Amniotic epithelial cell (primary cell): ENCODE results near the gene ELK3.
"Not testable (repeated sequence)": the region's sequence is repeated elsewhere in the genome, so short reads cannot be mapped to it uniquely, and the experiment has no call there.

Experiments used
- DNase-seq: peaks from one replicate; pipeline ENCODE4 v3.0.0-alpha.2; 2010; ENCODE audit warnings: low read depth

ELK3 gene

GRCh38 chr12:96305665-96306064, 111.5 kb downstream of the ELK3 start:
- no peak for DNase-seq

- no peak for DNase-seq
Measured at GRCh38 chr12:96308881-96309280, 114.7 kb downstream of the ELK3 start.

GRCh38 chr12:96310067-96310466, 115.9 kb downstream of the ELK3 start:
- no peak for DNase-seq

DNA sequence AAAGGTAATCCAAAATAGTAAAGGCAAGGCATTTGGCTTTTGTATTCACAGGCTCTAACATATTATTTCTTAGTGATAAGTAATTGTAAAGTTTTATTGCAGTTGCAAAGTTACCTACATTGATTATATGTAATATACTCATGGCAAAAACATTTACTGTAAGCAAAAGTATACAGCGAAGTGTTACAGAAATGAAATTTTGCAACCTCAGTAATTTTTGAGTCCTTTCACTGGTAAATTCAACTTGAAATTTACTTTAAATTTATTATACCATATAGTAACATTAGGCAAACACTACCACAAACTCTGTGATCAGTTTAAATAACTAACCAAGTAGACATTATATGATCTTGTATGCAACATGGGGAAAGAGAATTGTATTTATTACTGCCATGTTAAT, 117.0 kb downstream of the ELK3 start:
- no peak for DNase-seq

- DNase-seq, result no peak
Measured at GRCh38 chr12:96313606-96314005, 119.4 kb downstream of the ELK3 start.

GRCh38 chr12:96314723-96315122, 120.5 kb downstream of the ELK3 start:
- DNase-seq, result peak; percentile 16

DNA sequence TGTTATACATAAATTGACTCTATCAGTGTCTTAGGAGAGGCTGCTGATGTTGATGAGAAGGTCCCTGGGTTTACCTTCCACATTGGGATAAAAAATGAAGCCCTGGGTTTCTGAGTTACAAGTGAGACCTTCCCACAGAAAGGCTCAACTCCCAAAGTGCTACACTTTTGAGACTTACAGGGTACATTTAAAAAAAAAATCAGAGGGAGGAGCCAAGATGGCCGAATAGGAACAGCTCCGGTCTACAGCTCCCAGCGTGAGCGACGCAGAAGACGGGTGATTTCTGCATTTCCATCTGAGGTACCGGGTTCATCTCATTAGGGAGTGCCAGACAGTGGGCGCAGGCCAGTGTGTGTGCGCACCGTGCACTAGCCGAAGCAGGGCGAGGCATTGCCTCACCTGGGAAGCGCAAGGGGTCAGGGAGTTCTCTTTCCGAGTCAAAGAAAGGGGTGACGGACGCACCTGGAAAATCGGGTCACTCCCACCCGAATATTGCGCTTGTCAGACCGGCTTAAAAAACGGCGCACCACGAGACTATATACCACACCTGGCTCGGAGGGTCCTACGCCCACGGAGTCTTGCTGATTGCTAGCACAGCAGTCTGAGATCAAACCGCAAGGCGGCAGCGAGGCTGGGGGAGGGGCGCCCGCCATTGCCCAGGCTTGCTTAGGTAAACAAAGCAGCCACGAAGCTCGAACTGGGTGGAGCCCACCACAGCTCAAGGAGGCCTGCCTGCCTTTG, 121.7 kb downstream of the ELK3 start:
- DNase-seq, result not testable (repeated sequence)

GRCh38 chr12:96317801-96318200, 123.6 kb downstream of the ELK3 start:
- DNase-seq, result not testable (repeated sequence)
